HEK293 (cell line): Measurements from ENCODE around the gene PC.

Experiments used
- FEZF1 ChIP-seq: fragments of 450-650 bp; formaldehyde crosslinking; IDR thresholded peaks from 2 replicates; pipeline ENCODE4 v1.5.1; 2016; ENCODE audit warnings: missing biosample characterization, missing genetic modification characterization
- HIC1 ChIP-seq: fragments of 450-650 bp; formaldehyde crosslinking; IDR thresholded peaks from 2 replicates; pipeline ENCODE4 v1.5.1; 2016; ENCODE audit warnings: missing biosample characterization, missing genetic modification characterization
- KLF7 ChIP-seq: fragments of 450-650 bp; formaldehyde crosslinking; IDR thresholded peaks from 2 replicates; pipeline ENCODE4 v1.5.1; 2016; ENCODE audit warnings: missing biosample characterization, missing genetic modification characterization, borderline replicate concordance
- TCF7L2 ChIP-seq: IDR thresholded peaks from 2 replicates; pipeline ENCODE4 v1.6.1; 2011; ENCODE audit warnings: low read depth, mild to moderate bottlenecking, inconsistent platforms, low read length, moderate library complexity, borderline replicate concordance
- ZFHX2 ChIP-seq: fragments of 450-650 bp; formaldehyde crosslinking; conservative IDR thresholded peaks from 2 replicates; pipeline ENCODE4 v1.5.1; 2016; ENCODE audit warnings: missing biosample characterization, missing genetic modification characterization
- ZFP37 ChIP-seq: fragments of 450-650 bp; formaldehyde crosslinking; IDR thresholded peaks from 2 replicates; pipeline ENCODE4 v1.5.1; 2016; ENCODE audit warnings: missing biosample characterization, missing genetic modification characterization
- ZNF138 ChIP-seq: fragments of 450-650 bp; formaldehyde crosslinking; IDR thresholded peaks from 2 replicates; pipeline ENCODE4 v1.5.1; 2016; ENCODE audit warnings: missing biosample characterization, missing genetic modification characterization, borderline replicate concordance
- ZNF157 ChIP-seq: fragments of 450-650 bp; formaldehyde crosslinking; IDR thresholded peaks from 2 replicates; pipeline ENCODE4 v1.5.1; 2016; ENCODE audit warnings: missing biosample characterization, missing genetic modification characterization
- ZNF16 ChIP-seq: fragments of 450-650 bp; formaldehyde crosslinking; IDR thresholded peaks from 2 replicates; pipeline ENCODE4 v1.5.1; 2016; ENCODE audit warnings: low read depth, missing biosample characterization, missing genetic modification characterization
- ZNF175 ChIP-seq: fragments of 450-650 bp; formaldehyde crosslinking; IDR thresholded peaks from 2 replicates; pipeline ENCODE4 v1.5.1; 2016; ENCODE audit warnings: missing biosample characterization, missing genetic modification characterization
- ZNF184 ChIP-seq: fragments of 450-650 bp; IDR thresholded peaks from 2 replicates; pipeline ENCODE4 v1.5.1; 2018; ENCODE audit warnings: missing biosample characterization, mild to moderate bottlenecking, missing genetic modification characterization
- ZNF19 ChIP-seq: fragments of 450-650 bp; formaldehyde crosslinking; IDR thresholded peaks from 2 replicates; pipeline ENCODE4; 2016; ENCODE audit warnings: missing biosample characterization, missing genetic modification characterization, low read depth
- ZNF2 ChIP-seq: fragments of 450-650 bp; formaldehyde crosslinking; IDR thresholded peaks from 2 replicates; pipeline ENCODE4 v1.5.1; 2016; ENCODE audit warnings: missing biosample characterization, missing genetic modification characterization
- ZNF223 ChIP-seq: fragments of 450-650 bp; formaldehyde crosslinking; IDR thresholded peaks from 2 replicates; pipeline ENCODE4 v1.5.1; 2016; ENCODE audit warnings: missing biosample characterization, missing genetic modification characterization
- ZNF274 ChIP-seq, 2 experiments: fragments of 200-500 bp in 1 of 2; fragments of 450-650 bp in 1 of 2; sonication (Bioruptor generic) in 1 of 2; formaldehyde crosslinking in 1 of 2; IDR thresholded peaks; 2 replicates each; pipeline versions ENCODE4 v1.5.1 to v1.6.1; 2014 to 2016; ENCODE audit warnings: borderline replicate concordance in 1 of 2, inconsistent platforms in 1 of 2, low read length in 1 of 2, missing biosample characterization in 1 of 2, missing genetic modification characterization in 1 of 2
- ZNF341 ChIP-seq: fragments of 450-650 bp; formaldehyde crosslinking; IDR thresholded peaks from 2 replicates; pipeline ENCODE4; 2016; ENCODE audit warnings: low read depth, missing biosample characterization, missing genetic modification characterization
- ZNF473 ChIP-seq: fragments of 450-650 bp; formaldehyde crosslinking; IDR thresholded peaks from 2 replicates; pipeline ENCODE4 v1.5.1; 2017; ENCODE audit warnings: missing biosample characterization, missing genetic modification characterization
- ZNF548 ChIP-seq: fragments of 450-650 bp; formaldehyde crosslinking; IDR thresholded peaks from 2 replicates; pipeline ENCODE4 v1.5.1; 2016; ENCODE audit warnings: missing biosample characterization, missing genetic modification characterization
- ZNF600 ChIP-seq: fragments of 450-650 bp; formaldehyde crosslinking; IDR thresholded peaks from 2 replicates; pipeline ENCODE4 v1.5.1; 2016; ENCODE audit warnings: missing biosample characterization, missing genetic modification characterization
- ZNF664 ChIP-seq: fragments of 450-650 bp; formaldehyde crosslinking; IDR thresholded peaks from 2 replicates; pipeline ENCODE4 v1.5.1; 2016; ENCODE audit warnings: missing biosample characterization, missing genetic modification characterization
- ZNF837 ChIP-seq: fragments of 450-650 bp; formaldehyde crosslinking; IDR thresholded peaks from 2 replicates; pipeline ENCODE4 v1.5.1; 2016; ENCODE audit warnings: missing biosample characterization, missing genetic modification characterization
- ZNF843 ChIP-seq: fragments of 450-650 bp; formaldehyde crosslinking; IDR thresholded peaks from 2 replicates; pipeline ENCODE4 v1.5.1; 2016; ENCODE audit warnings: missing biosample characterization, missing genetic modification characterization
- TF ChIP-seq, protein P1 (sequence below): fragments of 450-650 bp; formaldehyde crosslinking; IDR thresholded peaks from 2 replicates; pipeline ENCODE4 v1.5.1; 2016; ENCODE audit warnings: missing biosample characterization, missing genetic modification characterization
- TF ChIP-seq, protein P2 (sequence below): fragments of 450-650 bp; formaldehyde crosslinking; IDR thresholded peaks from 2 replicates; pipeline ENCODE4 v1.5.1; 2017; ENCODE audit warnings: missing biosample characterization, missing genetic modification characterization
- TF ChIP-seq, protein P3 (sequence below): fragments of 450-650 bp; formaldehyde crosslinking; IDR thresholded peaks from 2 replicates; pipeline ENCODE4 v1.5.1; 2016; ENCODE audit warnings: missing biosample characterization, missing genetic modification characterization
- TF ChIP-seq, protein P4 (sequence below): fragments of 450-650 bp; formaldehyde crosslinking; IDR thresholded peaks from 2 replicates; pipeline ENCODE4 v1.5.1; 2016; ENCODE audit warnings: missing biosample characterization, missing genetic modification characterization
- TF ChIP-seq, protein P5 (sequence below): fragments of 450-650 bp; formaldehyde crosslinking; IDR thresholded peaks from 2 replicates; pipeline ENCODE4 v1.5.1; 2016; ENCODE audit warnings: missing biosample characterization, missing genetic modification characterization, borderline replicate concordance

The PC gene

DNA sequence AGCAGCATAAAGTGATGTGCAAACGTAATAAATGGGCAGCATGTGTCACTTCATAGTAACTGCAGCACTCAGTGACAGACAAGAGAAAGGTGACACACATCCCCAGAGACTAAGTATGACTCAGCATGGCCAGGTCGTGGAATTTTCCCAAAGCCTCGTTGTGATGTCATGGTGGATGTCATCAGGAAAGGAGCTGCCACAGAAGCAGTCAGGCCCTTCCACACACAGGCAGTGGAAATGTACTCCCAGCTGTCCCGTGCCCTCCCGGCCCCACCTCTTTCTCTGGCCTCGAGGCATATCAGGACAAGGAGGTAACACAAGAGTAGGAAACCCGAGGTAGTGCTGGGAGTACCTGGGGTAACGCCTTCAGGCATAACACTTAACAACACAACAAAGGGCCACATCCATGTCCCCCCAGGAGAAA is 8.1 kb downstream of the PC start (continued):
- no peak for TF ChIP-seq ZNF223 (tag by site-specific recombination)
- 0 out of 2 replicates have a peak, but pooled peaks have one; percentile 12 for TF ChIP-seq ZNF843 (tag by site-specific recombination)
- TF ChIP-seq ZNF16 (tag by site-specific recombination) = no peak
- TF ChIP-seq ZNF138 = no peak
- TF ChIP-seq ZNF157 (tag by site-specific recombination) = no peak
- TF ChIP-seq, protein P1, sequence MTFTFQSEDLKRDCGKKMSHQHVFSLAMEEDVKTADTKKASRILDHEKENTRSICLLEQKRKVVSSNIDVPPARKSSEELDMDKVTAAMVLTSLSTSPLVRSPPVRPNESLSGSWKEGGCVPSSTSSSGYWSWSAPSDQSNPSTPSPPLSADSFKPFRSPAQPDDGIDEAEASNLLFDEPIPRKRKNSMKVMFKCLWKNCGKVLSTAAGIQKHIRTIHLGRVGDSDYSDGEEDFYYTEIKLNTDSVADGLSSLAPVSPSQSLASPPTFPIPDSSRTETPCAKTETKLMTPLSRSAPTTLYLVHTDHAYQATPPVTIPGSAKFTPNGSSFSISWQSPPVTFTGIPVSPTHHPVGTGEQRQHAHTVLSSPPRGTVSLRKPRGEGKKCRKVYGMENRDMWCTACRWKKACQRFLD (tag by site-specific recombination) = no peak
- TF ChIP-seq KLF7 (tag by site-specific recombination) = no peak
- peak; percentile 68 for TF ChIP-seq ZNF341 (tag by site-specific recombination)
- TF ChIP-seq, protein P2, sequence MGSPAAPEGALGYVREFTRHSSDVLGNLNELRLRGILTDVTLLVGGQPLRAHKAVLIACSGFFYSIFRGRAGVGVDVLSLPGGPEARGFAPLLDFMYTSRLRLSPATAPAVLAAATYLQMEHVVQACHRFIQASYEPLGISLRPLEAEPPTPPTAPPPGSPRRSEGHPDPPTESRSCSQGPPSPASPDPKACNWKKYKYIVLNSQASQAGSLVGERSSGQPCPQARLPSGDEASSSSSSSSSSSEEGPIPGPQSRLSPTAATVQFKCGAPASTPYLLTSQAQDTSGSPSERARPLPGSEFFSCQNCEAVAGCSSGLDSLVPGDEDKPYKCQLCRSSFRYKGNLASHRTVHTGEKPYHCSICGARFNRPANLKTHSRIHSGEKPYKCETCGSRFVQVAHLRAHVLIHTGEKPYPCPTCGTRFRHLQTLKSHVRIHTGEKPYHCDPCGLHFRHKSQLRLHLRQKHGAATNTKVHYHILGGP (tag by site-specific recombination) = no peak
- no peak for TF ChIP-seq ZNF837 (tag by site-specific recombination)
- TF ChIP-seq ZNF600 (tag by site-specific recombination) = peak; percentile 65; the same call in 1 of the 2 replicates
- TF ChIP-seq, protein P3, sequence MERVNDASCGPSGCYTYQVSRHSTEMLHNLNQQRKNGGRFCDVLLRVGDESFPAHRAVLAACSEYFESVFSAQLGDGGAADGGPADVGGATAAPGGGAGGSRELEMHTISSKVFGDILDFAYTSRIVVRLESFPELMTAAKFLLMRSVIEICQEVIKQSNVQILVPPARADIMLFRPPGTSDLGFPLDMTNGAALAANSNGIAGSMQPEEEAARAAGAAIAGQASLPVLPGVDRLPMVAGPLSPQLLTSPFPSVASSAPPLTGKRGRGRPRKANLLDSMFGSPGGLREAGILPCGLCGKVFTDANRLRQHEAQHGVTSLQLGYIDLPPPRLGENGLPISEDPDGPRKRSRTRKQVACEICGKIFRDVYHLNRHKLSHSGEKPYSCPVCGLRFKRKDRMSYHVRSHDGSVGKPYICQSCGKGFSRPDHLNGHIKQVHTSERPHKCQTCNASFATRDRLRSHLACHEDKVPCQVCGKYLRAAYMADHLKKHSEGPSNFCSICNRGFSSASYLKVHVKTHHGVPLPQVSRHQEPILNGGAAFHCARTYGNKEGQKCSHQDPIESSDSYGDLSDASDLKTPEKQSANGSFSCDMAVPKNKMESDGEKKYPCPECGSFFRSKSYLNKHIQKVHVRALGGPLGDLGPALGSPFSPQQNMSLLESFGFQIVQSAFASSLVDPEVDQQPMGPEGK (tag by site-specific recombination) = peak; percentile 86
- TF ChIP-seq, protein P4, sequence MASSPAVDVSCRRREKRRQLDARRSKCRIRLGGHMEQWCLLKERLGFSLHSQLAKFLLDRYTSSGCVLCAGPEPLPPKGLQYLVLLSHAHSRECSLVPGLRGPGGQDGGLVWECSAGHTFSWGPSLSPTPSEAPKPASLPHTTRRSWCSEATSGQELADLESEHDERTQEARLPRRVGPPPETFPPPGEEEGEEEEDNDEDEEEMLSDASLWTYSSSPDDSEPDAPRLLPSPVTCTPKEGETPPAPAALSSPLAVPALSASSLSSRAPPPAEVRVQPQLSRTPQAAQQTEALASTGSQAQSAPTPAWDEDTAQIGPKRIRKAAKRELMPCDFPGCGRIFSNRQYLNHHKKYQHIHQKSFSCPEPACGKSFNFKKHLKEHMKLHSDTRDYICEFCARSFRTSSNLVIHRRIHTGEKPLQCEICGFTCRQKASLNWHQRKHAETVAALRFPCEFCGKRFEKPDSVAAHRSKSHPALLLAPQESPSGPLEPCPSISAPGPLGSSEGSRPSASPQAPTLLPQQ (tag by site-specific recombination) = peak; percentile 92
- TF ChIP-seq ZFHX2 (tag by site-specific recombination) = no peak
- no peak for TF ChIP-seq ZNF19
- TF ChIP-seq TCF7L2 = no peak
- TF ChIP-seq, protein P5, sequence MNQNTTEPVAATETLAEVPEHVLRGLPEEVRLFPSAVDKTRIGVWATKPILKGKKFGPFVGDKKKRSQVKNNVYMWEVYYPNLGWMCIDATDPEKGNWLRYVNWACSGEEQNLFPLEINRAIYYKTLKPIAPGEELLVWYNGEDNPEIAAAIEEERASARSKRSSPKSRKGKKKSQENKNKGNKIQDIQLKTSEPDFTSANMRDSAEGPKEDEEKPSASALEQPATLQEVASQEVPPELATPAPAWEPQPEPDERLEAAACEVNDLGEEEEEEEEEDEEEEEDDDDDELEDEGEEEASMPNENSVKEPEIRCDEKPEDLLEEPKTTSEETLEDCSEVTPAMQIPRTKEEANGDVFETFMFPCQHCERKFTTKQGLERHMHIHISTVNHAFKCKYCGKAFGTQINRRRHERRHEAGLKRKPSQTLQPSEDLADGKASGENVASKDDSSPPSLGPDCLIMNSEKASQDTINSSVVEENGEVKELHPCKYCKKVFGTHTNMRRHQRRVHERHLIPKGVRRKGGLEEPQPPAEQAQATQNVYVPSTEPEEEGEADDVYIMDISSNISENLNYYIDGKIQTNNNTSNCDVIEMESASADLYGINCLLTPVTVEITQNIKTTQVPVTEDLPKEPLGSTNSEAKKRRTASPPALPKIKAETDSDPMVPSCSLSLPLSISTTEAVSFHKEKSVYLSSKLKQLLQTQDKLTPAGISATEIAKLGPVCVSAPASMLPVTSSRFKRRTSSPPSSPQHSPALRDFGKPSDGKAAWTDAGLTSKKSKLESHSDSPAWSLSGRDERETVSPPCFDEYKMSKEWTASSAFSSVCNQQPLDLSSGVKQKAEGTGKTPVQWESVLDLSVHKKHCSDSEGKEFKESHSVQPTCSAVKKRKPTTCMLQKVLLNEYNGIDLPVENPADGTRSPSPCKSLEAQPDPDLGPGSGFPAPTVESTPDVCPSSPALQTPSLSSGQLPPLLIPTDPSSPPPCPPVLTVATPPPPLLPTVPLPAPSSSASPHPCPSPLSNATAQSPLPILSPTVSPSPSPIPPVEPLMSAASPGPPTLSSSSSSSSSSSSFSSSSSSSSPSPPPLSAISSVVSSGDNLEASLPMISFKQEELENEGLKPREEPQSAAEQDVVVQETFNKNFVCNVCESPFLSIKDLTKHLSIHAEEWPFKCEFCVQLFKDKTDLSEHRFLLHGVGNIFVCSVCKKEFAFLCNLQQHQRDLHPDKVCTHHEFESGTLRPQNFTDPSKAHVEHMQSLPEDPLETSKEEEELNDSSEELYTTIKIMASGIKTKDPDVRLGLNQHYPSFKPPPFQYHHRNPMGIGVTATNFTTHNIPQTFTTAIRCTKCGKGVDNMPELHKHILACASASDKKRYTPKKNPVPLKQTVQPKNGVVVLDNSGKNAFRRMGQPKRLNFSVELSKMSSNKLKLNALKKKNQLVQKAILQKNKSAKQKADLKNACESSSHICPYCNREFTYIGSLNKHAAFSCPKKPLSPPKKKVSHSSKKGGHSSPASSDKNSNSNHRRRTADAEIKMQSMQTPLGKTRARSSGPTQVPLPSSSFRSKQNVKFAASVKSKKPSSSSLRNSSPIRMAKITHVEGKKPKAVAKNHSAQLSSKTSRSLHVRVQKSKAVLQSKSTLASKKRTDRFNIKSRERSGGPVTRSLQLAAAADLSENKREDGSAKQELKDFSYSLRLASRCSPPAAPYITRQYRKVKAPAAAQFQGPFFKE (tag by site-specific recombination) = no peak
- TF ChIP-seq ZNF274 (IDR thresholded peaks at IDR 0.05; ENCODE audit: low read length) = no peak
- no peak for TF ChIP-seq ZNF274 (tag by site-specific recombination; IDR thresholded peaks at IDR 0.05; ENCODE audit: borderline replicate concordance)
- no peak for TF ChIP-seq ZNF548 (tag by site-specific recombination)
- no peak for TF ChIP-seq ZNF2 (tag by site-specific recombination)
- no peak for TF ChIP-seq ZNF175
- TF ChIP-seq ZNF664 (tag by site-specific recombination) = no peak
- TF ChIP-seq FEZF1 = peak; percentile 16; the same call in 1 of the 2 replicates
- TF ChIP-seq ZFP37 (tag by site-specific recombination) = 0 out of 2 replicates have a peak, but pooled peaks have one; percentile 39
- peak; percentile 92 for TF ChIP-seq HIC1 (tag by site-specific recombination)
- no peak for TF ChIP-seq ZNF473 (tag by site-specific recombination)
- no peak for TF ChIP-seq ZNF184 (tag by site-specific recombination)
